ENCODE measurements around the gene YAP1.
"Not testable (repeated sequence)": the region's sequence is repeated elsewhere in the genome, so short reads cannot be mapped to it uniquely, and the experiment has no call there.

The YAP1 gene

GRCh38 chr11:102240502-102240901 lies 130.3 kb downstream of the YAP1 start:
- DNase-seq (ENCODE audit: low read depth), result peak; percentile 64

GRCh38 chr11:102241026-102241425 lies 130.8 kb downstream of the YAP1 start:
- DNase-seq (ENCODE audit: low read depth), result peak; percentile 27

GRCh38 chr11:102243399-102243884 lies 133.2 kb downstream of the YAP1 start:
- no peak for DNase-seq (ENCODE audit: low read depth)

- DNase-seq (ENCODE audit: low read depth), result peak; percentile 87
These were observed 134.6 kb downstream of the YAP1 start for GRCh38 chr11:102244681-102245409.

- DNase-seq (ENCODE audit: low read depth), result no peak
These were observed 141.2 kb downstream of the YAP1 start for GRCh38 chr11:102251423-102251822.

- peak; percentile 67 for DNase-seq (ENCODE audit: low read depth)
These were observed 142.2 kb downstream of the YAP1 start for GRCh38 chr11:102252339-102252891.

- DNase-seq (ENCODE audit: low read depth), result no peak
These were observed 142.9 kb downstream of the YAP1 start for GRCh38 chr11:102253020-102253715.

- DNase-seq (ENCODE audit: low read depth), result no peak
These were observed 143.8 kb downstream of the YAP1 start for GRCh38 chr11:102254047-102254446.

- DNase-seq (ENCODE audit: low read depth), result peak; percentile 91
These were observed 146.0 kb downstream of the YAP1 start for GRCh38 chr11:102256251-102256650.

- DNase-seq (ENCODE audit: low read depth), result no peak
These were observed 150.0 kb downstream of the YAP1 start for GRCh38 chr11:102260241-102260640.

- no peak for DNase-seq (ENCODE audit: low read depth)
These were observed 153.2 kb downstream of the YAP1 start for GRCh38 chr11:102263379-102264003.

GRCh38 chr11:102264704-102265103 lies 154.5 kb downstream of the YAP1 start:
- not testable (repeated sequence) for DNase-seq (ENCODE audit: low read depth)

GRCh38 chr11:102266099-102266498 lies 155.9 kb downstream of the YAP1 start:
- no peak for DNase-seq (ENCODE audit: low read depth)

GRCh38 chr11:102267609-102268008 lies 157.4 kb downstream of the YAP1 start:
- peak; percentile 78 for DNase-seq (ENCODE audit: low read depth)

- peak; percentile 67 for DNase-seq (ENCODE audit: low read depth)
These were observed 158.1 kb downstream of the YAP1 start for GRCh38 chr11:102268083-102268984.

GRCh38 chr11:102268985-102269470 lies 158.8 kb downstream of the YAP1 start:
- no peak for DNase-seq (ENCODE audit: low read depth)

GRCh38 chr11:102269927-102270326 lies 159.7 kb downstream of the YAP1 start:
- peak; percentile 73 for DNase-seq (ENCODE audit: low read depth)

- no peak for DNase-seq (ENCODE audit: low read depth)
These were observed 162.0 kb downstream of the YAP1 start for GRCh38 chr11:102272047-102272824.

GRCh38 chr11:102274628-102275027 lies 164.4 kb downstream of the YAP1 start:
- DNase-seq (ENCODE audit: low read depth), result no peak

GRCh38 chr11:102276362-102276761 lies 166.1 kb downstream of the YAP1 start:
- DNase-seq (ENCODE audit: low read depth), result peak; percentile 34

GRCh38 chr11:102276783-102277182 lies 166.5 kb downstream of the YAP1 start:
- no peak for DNase-seq (ENCODE audit: low read depth)

All from iris pigment epithelial cell (primary cell).